ENCODE results near the gene JAKMIP3.

Gene JAKMIP3

GRCh38 chr10:132098539-132099388 is 33.0 kb downstream of the JAKMIP3 start:
- no peak for DNase-seq (ENCODE audit: low read depth in 2 of 2)

- DNase-seq (ENCODE audit: low read depth in 2 of 2), result no peak
Observed at GRCh38 chr10:132099389-132100090, 33.8 kb downstream of the JAKMIP3 start.

DNA sequence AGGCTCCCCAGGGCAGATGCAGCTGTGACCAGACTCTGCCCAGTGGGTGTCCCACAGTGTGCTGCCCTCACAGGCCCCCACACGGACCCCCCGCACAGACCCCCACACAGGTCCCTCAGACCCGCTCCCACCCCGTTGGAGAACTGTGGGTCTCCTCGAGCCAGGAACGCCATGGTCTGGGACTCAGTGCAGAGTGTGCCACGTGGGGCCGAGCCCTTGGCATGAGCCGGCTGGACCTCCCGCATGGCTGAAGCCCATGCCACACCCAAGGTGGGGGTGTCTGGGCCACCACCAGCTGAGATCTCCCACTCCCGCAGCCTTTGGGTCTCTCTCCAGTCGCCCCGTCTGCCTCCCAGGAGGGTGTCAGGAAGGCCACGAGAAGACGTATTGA is 34.3 kb downstream of the JAKMIP3 start:
- no peak for DNase-seq (ENCODE audit: low read depth in 2 of 2)

GRCh38 chr10:132100556-132101349 is 35.0 kb downstream of the JAKMIP3 start:
- no peak for DNase-seq (ENCODE audit: low read depth in 2 of 2)

DNA sequence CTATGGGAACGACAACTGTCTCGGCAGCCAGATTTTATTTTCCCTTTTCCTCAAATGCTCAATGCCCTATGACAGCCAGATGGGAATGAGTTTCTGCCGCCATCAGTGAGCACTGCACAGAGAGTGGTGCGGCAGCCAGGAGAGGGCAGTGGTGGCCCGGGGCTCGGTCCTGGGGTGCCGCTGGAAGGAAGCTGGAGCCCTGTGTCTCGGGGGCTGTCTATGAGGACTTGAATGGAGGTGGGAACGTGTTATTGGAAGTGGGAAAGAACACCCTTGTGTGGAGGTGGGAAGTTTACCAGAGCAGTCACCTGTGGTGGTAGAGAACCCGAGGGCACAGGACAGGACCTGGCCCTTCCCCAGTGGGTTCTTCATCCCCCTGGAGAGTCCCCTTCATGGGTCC is 35.8 kb downstream of the JAKMIP3 start:
- DNase-seq (ENCODE audit: low read depth in 2 of 2), result no peak

GRCh38 chr10:132102071-132102716 is 36.4 kb downstream of the JAKMIP3 start:
- no peak for DNase-seq (ENCODE audit: low read depth in 2 of 2)

DNA sequence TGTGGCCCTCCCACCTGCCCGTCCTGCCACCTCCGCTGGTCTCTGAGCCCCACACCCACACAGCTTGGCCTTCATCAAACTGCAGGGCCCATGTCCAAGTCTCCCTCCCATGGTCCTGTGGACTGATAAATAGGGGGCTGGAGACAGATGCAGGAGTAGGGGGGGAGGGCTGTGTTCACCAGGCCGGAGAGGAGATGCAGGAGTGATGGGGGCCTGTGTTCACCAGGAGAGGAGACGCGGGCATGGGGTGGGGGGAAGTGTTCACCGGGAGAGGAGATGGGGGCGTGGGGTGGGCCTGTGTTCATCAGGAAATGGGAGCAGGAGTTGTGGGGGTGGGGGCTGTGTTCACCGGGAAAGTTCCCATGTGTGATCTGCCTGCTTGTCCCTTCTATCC is 37.0 kb downstream of the JAKMIP3 start:
- DNase-seq (ENCODE audit: low read depth in 2 of 2), result no peak

DNA sequence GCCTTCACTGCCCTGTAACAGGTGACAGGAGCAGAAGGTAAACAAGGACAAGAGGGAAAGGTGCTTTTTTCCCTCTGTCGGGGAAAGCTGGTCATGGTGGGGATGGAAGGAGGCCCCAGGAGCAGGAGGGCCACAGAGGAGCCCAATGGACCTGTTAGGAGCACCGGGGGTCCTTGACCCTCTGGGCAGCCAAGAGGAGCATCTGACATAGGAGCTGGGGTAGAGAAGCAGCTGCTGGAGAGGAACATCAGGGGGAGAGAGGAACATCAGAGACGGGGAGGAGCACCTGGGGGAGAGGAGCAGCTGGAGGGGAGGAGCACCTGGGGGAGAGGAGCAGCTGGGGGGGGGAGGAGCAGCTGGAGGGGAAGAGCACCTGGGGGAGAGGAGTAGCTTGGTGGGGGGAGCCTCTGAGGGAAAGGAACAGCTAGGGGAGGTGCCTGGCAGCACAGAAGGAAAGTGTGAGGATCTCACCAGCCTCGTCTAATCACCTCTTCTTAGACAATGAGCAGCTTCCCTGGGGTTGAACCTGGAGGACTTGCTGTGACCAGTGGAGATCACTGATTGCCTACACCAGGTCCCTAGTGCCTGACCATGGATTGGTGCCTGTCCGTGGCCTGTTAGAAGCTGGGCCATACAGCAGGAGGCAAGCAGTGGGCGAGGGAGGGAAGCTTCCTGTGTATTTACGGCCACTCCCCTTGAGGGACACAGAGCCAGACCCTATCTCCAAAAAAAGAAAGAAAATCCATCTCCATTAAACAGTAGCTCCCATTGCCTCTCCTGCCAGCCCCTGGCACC is 37.6 kb downstream of the JAKMIP3 start:
- no peak for DNase-seq (ENCODE audit: low read depth in 2 of 2)

- no peak for DNase-seq (ENCODE audit: low read depth in 2 of 2)
Observed at GRCh38 chr10:132104062-132104461, 38.3 kb downstream of the JAKMIP3 start.

DNA sequence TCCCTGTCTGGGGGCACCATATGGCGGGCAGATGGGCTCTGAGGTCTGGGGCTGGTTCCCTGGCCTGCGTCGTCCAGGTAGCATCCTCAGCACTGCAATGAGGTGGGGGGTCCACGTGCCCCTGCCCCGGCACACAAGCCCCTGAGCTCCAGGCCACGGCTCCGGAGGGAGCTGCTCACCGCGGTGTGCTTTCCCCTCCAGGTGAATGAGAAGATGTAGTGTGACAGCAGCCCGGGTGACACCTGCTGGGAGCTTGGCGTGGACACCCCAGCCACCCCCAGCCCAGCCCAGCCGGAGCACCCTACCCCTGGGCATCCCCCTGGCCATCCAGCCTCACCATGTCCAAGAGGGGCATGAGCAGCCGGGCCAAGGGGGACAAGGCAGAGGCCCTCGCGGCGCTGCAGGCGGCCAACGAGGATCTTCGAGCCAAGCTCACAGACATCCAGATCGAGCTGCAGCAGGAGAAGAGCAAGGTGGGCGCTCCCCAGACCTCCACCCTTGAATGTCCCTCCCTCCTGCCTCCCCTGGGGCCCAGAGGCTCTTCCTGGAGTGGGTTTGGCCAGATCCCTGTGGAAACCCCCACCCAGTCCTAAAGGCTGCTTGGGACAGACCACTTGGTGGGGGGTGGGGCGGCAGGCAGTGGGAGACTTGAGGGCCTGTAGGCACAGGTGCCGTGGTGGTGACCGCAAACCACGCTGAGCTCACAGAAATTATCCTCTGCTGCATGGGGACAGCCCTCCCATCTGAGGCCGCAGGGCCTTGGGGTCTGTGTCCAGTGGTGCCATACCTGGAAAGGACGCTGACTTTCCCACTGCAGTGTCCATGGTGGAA is 38.9 kb downstream of the JAKMIP3 start:
- no peak for DNase-seq (ENCODE audit: low read depth in 2 of 2)

- DNase-seq (ENCODE audit: low read depth in 2 of 2), result no peak
Observed at GRCh38 chr10:132105302-132105995, 39.7 kb downstream of the JAKMIP3 start.

DNA sequence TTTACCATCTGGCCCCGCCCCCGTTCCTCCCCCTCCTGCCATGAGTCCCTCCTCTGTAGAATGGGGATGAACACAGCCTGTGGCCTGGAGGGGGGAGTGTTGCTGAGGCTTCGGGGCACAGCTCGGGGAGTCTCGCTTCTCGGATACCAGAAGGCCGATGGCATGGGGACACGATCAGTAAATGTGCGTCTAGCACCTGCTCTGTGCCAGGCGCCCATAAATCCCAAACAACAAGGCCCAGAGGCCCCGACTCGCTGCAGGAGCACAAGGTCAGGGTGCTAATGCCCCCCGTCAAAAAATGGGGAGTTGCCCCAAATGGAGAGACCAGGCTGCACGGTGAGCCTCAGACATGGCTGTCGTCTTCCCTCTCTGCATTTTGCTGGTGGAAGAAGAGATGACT is 40.7 kb downstream of the JAKMIP3 start:
- no peak for DNase-seq (ENCODE audit: low read depth in 2 of 2)

DNA sequence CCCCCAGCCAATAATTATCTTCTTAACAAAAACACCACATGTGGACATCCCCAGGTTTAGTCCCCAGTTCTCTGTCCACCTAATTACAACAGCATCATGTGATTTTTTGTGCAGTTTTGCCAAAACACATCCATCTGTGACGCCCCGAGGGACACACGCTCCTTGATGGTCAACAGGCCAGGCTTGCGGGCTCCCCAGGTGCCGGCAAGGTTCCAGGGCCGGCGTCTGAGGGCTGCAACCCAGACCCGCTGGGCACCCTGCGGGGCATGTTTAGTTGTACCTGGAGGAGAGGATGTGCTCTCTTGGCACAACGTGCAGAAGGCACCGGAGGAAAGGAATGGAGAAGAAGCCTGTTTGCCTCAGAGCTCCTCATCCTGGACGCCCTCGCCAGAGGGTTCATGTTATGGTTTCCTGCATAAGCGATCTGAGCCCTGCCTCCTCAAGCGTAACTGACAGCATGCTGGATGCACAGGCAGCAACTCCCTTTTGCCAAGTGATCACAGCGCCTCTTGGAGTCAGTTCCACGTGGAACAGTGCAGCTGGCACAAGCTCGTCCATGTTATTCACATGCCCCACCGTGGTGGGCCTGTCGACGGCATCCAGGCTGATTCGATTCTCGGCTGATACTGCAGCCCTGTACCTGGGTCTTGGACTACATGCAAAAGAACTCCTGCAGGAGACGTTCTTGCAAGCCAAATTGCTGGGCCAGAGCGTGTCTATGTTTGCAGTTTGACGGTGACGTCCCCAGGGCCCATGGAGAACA is 41.6 kb downstream of the JAKMIP3 start:
- no peak for DNase-seq (ENCODE audit: low read depth in 2 of 2)

DNA sequence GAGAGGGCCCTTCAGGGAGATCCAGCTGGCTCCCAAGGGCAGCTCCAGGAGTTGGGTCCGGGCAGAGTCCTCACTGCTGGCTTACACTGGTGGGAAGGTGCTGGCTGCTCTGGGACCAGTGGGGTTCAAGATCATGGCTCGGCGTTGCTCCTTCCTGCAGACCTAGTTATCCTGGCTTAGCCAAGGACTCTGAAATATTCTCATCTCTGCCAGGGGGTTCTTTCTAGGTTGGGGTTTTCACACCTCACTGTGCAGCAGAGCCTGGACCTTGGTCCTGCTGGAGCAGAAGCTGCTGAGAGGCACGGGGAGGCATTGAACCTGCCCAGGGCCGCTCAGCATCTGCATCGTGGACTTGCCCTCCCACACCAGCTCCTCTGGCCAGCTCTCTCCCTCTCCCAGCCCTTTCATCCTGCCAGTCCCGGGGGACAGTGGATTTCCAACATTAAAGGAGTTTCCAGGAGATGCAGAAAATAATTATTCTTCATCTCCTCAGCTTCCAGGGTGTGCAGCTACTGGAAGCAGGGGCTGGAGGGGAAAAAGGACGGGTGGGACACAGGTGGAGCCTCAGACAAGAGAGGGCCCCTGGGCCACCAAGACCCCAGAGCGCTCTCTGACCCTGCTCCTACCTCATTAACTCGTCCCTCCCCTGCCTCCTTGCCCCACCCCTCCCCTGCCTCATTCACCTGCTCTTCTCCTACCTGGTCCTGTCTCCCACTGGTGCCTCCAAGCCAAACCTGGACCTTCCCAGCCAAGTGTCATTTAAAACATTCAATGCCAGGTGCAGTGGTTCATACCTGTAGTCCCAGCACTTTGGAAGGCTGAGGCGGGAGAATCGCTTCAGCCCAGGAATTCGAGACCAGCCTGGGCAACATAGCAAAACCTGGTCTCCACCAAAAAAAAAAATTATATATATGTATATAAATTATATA is 42.5 kb downstream of the JAKMIP3 start:
- DNase-seq (ENCODE audit: low read depth in 2 of 2), result no peak

- no peak for DNase-seq (ENCODE audit: low read depth in 2 of 2)
Observed at GRCh38 chr10:132109341-132110110, 43.8 kb downstream of the JAKMIP3 start.

GRCh38 chr10:132110111-132110521 is 44.4 kb downstream of the JAKMIP3 start:
- no peak for DNase-seq (ENCODE audit: low read depth in 2 of 2)

DNA sequence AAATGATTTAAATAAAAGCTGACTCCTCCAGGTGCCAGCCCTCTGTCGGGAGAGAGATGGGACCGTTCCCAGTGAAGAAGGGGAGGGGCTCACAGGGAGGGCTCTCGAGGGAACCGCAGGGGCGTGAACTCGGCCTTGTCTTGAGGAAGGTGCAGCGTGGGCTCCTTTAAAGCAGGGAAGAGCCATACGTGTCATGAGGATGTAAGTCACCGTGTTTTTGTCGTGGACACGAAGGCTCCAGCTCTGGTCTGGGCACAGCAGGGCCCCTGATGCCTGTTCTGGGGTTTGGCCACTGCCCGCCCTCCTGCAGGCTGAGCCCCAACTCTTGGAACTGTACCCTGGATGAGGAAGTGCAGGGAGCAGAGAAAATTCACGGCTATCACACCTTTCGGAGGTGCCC is 45.0 kb downstream of the JAKMIP3 start:
- no peak for DNase-seq (ENCODE audit: low read depth in 2 of 2)

Data from fibroblast of skin of left biceps (primary cell).